Head of caudate nucleus (tissue), 42 donors: ENCODE data around the gene PHF8.
A peak's percentile ranks its signal among the peaks of the same experiment; 100 is the strongest.

Experiments
- DNase-seq, 42 donors: peaks; one replicate each; pipeline versions ENCODE4 v3.0.0 to v3.0.0-alpha.2; 2020 to 2021; ENCODE audit warnings: mixed read lengths in 7 of 42
- intact Hi-C: fragments of 100-400 bp; cut with DNase I; formaldehyde crosslinking; loops from one replicate; pipeline ENCODE4 v1.15.0; 2022

The PHF8 gene

GRCh38 chrX:54044126-54044876, at the start of gene PHF8:
TSS of gene PHF8 (minus strand) at chrX:54044473. CDS start at chrX:54042728, 1,745 bp downstream.
- peak; percentile 78 to 96 (median 91) for DNase-seq
- intact Hi-C loops = loop anchor here (5.0 kb wide), 1 partner anchor 138 kb away; the partner anchor contains the start of gene FAM120C

GRCh38 chrX:54093571-54093970, 49.3 kb upstream of the PHF8 start:
- no peak for DNase-seq
- intact Hi-C loops = no loop called here

- DNase-seq = peak in 6 of 42 donors; percentile 12 to 37 (median 20)
- intact Hi-C loops = no loop called here
Measured at GRCh38 chrX:54093159-54093558, 48.9 kb upstream of the PHF8 start.

- DNase-seq = no peak
- intact Hi-C loops = no loop called here
Measured at GRCh38 chrX:54090880-54091279, 46.6 kb upstream of the PHF8 start.

- intact Hi-C loops = no loop called here
- no peak for DNase-seq
Measured at GRCh38 chrX:54089191-54089590, 44.9 kb upstream of the PHF8 start.

- intact Hi-C loops = no loop called here
- no peak for DNase-seq
Measured at GRCh38 chrX:54087661-54088060, 43.4 kb upstream of the PHF8 start.

GRCh38 chrX:54085666-54086065, 41.4 kb upstream of the PHF8 start:
- DNase-seq = peak in 17 of 42 donors; percentile 1 to 51 (median 15)
- intact Hi-C loops = no loop called here

GRCh38 chrX:54076903-54077302, 32.6 kb upstream of the PHF8 start:
- DNase-seq = no peak
- intact Hi-C loops = no loop called here

GRCh38 chrX:54074826-54075225, 30.6 kb upstream of the PHF8 start:
- no peak for DNase-seq
- intact Hi-C loops = no loop called here

GRCh38 chrX:54067766-54068165, 23.5 kb upstream of the PHF8 start:
- intact Hi-C loops = no loop called here
- no peak for DNase-seq

- intact Hi-C loops = no loop called here
- DNase-seq = no peak
Measured at GRCh38 chrX:54066841-54067240, 22.6 kb upstream of the PHF8 start.

- intact Hi-C loops = no loop called here
- DNase-seq = no peak
Measured at GRCh38 chrX:54064564-54064963, 20.3 kb upstream of the PHF8 start.

GRCh38 chrX:54063361-54063760, 19.1 kb upstream of the PHF8 start:
- intact Hi-C loops = no loop called here
- no peak for DNase-seq

GRCh38 chrX:54049801-54050200, 5.5 kb upstream of the PHF8 start:
- intact Hi-C loops = no loop called here

GRCh38 chrX:54048412-54048811, 4.1 kb upstream of the PHF8 start:
- no peak for DNase-seq
- intact Hi-C loops = no loop called here

More at GRCh38 chrX:54049801-54050200, 5.5 kb upstream of the PHF8 start:
- DNase-seq = no peak

- no peak for DNase-seq
- intact Hi-C loops = no loop called here
Measured at GRCh38 chrX:54045563-54046228, 1.4 kb upstream of the PHF8 start.

GRCh38 chrX:54044877-54045338, 635 bp upstream of the PHF8 start:
- no peak for DNase-seq

GRCh38 chrX:54043541-54044125, 640 bp downstream of the PHF8 start:
- peak in 29 of 42 donors; percentile 8 to 69 (median 40) for DNase-seq
- intact Hi-C loops = loop anchor here (5.0 kb wide), 1 partner anchor 139 kb away; the partner anchor contains the start of gene FAM120C

More at GRCh38 chrX:54044877-54045338, 635 bp upstream of the PHF8 start:
- intact Hi-C loops = loop anchor here (5.0 kb wide), 1 partner anchor 137 kb away; the partner anchor contains the start of gene FAM120C

- peak in 1 of 42 donors; percentile 1 for DNase-seq
- intact Hi-C loops = loop anchor here (5.0 kb wide), 1 partner anchor 139 kb away; the partner anchor contains the start of gene FAM120C
Measured at GRCh38 chrX:54043056-54043455, 1.2 kb downstream of the PHF8 start.

GRCh38 chrX:54042609-54043021, 1.7 kb downstream of the PHF8 start:
- intact Hi-C loops = loop anchor here (5.0 kb wide), 1 partner anchor 140 kb away; the partner anchor contains the start of gene FAM120C
- peak in 40 of 42 donors; percentile 4 to 74 (median 41) for DNase-seq
